ENCODE measurements around the gene NTSR1. TPM values are rescaled to one million over a fixed set of nuclear protein-coding genes. Genes with fewer than 3 reads are reported as not detected.

The NTSR1 gene
- total and polyA plus RNA-seq, 12 donors = 0.03 to 0.14 (median 0.11) TPM; not detected in 9

GRCh38 chr20:62795023-62795761 lies 86.6 kb downstream of the NTSR1 start:
- Histone ChIP-seq H3K9me3 (replicated peaks in 1 of 3) (no peaks in the 10 kb centered on the region), H3K4me3 (peak overlapping the region in 2 of 4 donors; percentile 38 to 95), H3K27ac (peak overlapping the region; percentile 58 to 96 (median 89)), H3K4me1 (replicated peaks in 1 of 2) (peaks cover 8 to 28% of the 10 kb centered on the region in 2 donors), H3K36me3 (replicated peaks in 1 of 2) (peaks cover 0 to 24% of the 10 kb centered on the region in 2 donors), H3K27me3 (no peaks in the 10 kb centered on the region)
- intact Hi-C loops (cut with DNase I) = loop anchor here in 1 of 2 donors (10.0 kb wide), 2 partner anchors 300 to 490 kb away; partner anchors contain the start of gene ADRM1
- TF ChIP-seq POLR2A (IDR thresholded peaks at IDR 0.05) (peak in 1 of 2 donors; percentile 43), CTCF (IDR thresholded peaks at IDR 0.05) (no peak)
- WGBS, 4 donors = 0 to 1% (median 0%) methylated on average over 18 to 68 of the region's 68 CpGs
- peak in 5 of 7 donors; percentile 53 to 61 (median 55) for DNase-seq

GRCh38 chr20:62796699-62797491 lies 88.3 kb downstream of the NTSR1 start:
- intact Hi-C loops (cut with DNase I) = loop anchor here in 1 of 2 donors (10.0 kb wide), 2 partner anchors 302 to 492 kb away; partner anchors contain the start of gene ADRM1
- peak in 6 of 7 donors; percentile 55 to 74 (median 60) for DNase-seq
- H3K27ac ChIP-seq = peak overlapping the region in 3 of 5 donors; percentile 89 to 96 (median 90)
- H3K4me3 ChIP-seq = peak overlapping the region in 2 of 4 donors; percentile 43 to 95
- H3K4me1 ChIP-seq (replicated peaks in 1 of 2) = peaks cover 8 to 28% of the 10 kb centered on the region in 2 donors
- H3K9me3 ChIP-seq (replicated peaks in 1 of 3) = no peaks in the 10 kb centered on the region
- 14 to 47% (median 17%) methylated on average over 6 to 48 of the region's 53 CpGs; no CpG with 5 or more reads in 1 of the 4 donors for WGBS, 4 donors
- H3K36me3 ChIP-seq (replicated peaks in 1 of 2) = peaks cover 0 to 32% of the 10 kb centered on the region in 2 donors
- TF ChIP-seq POLR2A (IDR thresholded peaks at IDR 0.05) = no peak
- no peak for TF ChIP-seq CTCF (IDR thresholded peaks at IDR 0.05)
- H3K27me3 ChIP-seq = no peaks in the 10 kb centered on the region

- intact Hi-C loops (cut with DNase I) = loop anchor here in 1 of 2 donors (10.0 kb wide), 2 partner anchors 303 to 493 kb away; partner anchors contain the start of gene ADRM1
- peaks cover 0 to 32% of the 10 kb centered on the region in 2 donors for H3K36me3 ChIP-seq (replicated peaks in 1 of 2)
- WGBS, 4 donors = 78 to 89% (median 84%) methylated on average over 12 to 26 of the region's 26 CpGs
- peak overlapping the region in 3 of 5 donors; percentile 26 to 96 (median 60) for H3K27ac ChIP-seq
- TF ChIP-seq POLR2A (IDR thresholded peaks at IDR 0.05) = no peak
- TF ChIP-seq CTCF (IDR thresholded peaks at IDR 0.05) = no peak
- H3K9me3 ChIP-seq (replicated peaks in 1 of 3) = no peaks in the 10 kb centered on the region
- peaks cover 8 to 28% of the 10 kb centered on the region in 2 donors for H3K4me1 ChIP-seq (replicated peaks in 1 of 2)
- DNase-seq = no peak
- H3K4me3 ChIP-seq = no peak overlapping the region
- no peaks in the 10 kb centered on the region for H3K27me3 ChIP-seq
Observed at GRCh38 chr20:62797671-62798532, 89.3 kb downstream of the NTSR1 start.
